ENCODE data around the gene ABCB9. TPM values are rescaled to one million over a fixed set of nuclear protein-coding genes. Genes with fewer than 3 reads are reported as not detected.

Gene ABCB9
- total RNA-seq, 6 donors from 2014 or later, result 2.1 to 9.9 (median 4.3) TPM

GRCh38 chr12:122902854-122903692 lies 63.2 kb downstream of the ABCB9 start:
- ATAC-seq (ENCODE audit: low FRiP score in 2 of 2), result no peak
- WGBS, 2 donors, result 34 to 35% methylated on average over 10 of the region's 10 CpGs

GRCh38 chr12:122899887-122900286 lies 66.4 kb downstream of the ABCB9 start:
- H3K9me3 ChIP-seq, result no peaks in the 10 kb centered on the region
- 88 to 89% methylated on average over 6 of the region's 6 CpGs for WGBS, 2 donors
- DNase-seq (no peak), ATAC-seq (ENCODE audit: low FRiP score in 2 of 2) (no peak)
- H3K27me3 ChIP-seq, result no peaks in the 10 kb centered on the region
- H3K27ac ChIP-seq, result no peak overlapping the region
- TF ChIP-seq EP300 (IDR thresholded peaks at IDR 0.05) (no peak), CTCF (IDR thresholded peaks at IDR 0.05) (no peak), POLR2AphosphoS5 (IDR thresholded peaks at IDR 0.05) (no peak), POLR2A (IDR thresholded peaks at IDR 0.05) (no peak)
- peaks cover 7 to 21% (median 11%) of the 10 kb centered on the region in 4 donors for H3K4me1 ChIP-seq
- no peaks in the 10 kb centered on the region for H3K36me3 ChIP-seq
- H3K4me3 ChIP-seq, result no peak overlapping the region

More at GRCh38 chr12:122902854-122903692, 63.2 kb downstream of the ABCB9 start:
- no peaks in the 10 kb centered on the region for H3K36me3 ChIP-seq
- TF ChIP-seq CTCF (IDR thresholded peaks at IDR 0.05), result no peak
- no peak for TF ChIP-seq POLR2A (IDR thresholded peaks at IDR 0.05)
- TF ChIP-seq POLR2AphosphoS5 (IDR thresholded peaks at IDR 0.05), result no peak
- no peak for TF ChIP-seq EP300 (IDR thresholded peaks at IDR 0.05)
- peaks cover 7 to 17% (median 9%) of the 10 kb centered on the region in 4 donors for H3K4me1 ChIP-seq
- H3K27ac ChIP-seq, result no peak overlapping the region
- no peaks in the 10 kb centered on the region for H3K27me3 ChIP-seq
- DNase-seq, result no peak
- H3K4me3 ChIP-seq, result no peak overlapping the region
- H3K9me3 ChIP-seq, result no peaks in the 10 kb centered on the region

- 93 to 98% methylated on average over 4 to 7 of the region's 7 CpGs for WGBS, 2 donors
- H3K4me1 ChIP-seq, result peaks cover 28 to 42% (median 40%) of the 10 kb centered on the region in 4 donors
- ATAC-seq (ENCODE audit: low FRiP score in 2 of 2) (no peak), DNase-seq (no peak)
- H3K27ac ChIP-seq, result peak overlapping the region; percentile 95 to 98 (median 98)
- no peak overlapping the region for H3K4me3 ChIP-seq
- H3K9me3 ChIP-seq, result no peaks in the 10 kb centered on the region
- H3K36me3 ChIP-seq, result no peaks in the 10 kb centered on the region
- no peaks in the 10 kb centered on the region for H3K27me3 ChIP-seq
- TF ChIP-seq CTCF (IDR thresholded peaks at IDR 0.05), result no peak
- TF ChIP-seq EP300 (IDR thresholded peaks at IDR 0.05), result no peak
- TF ChIP-seq POLR2AphosphoS5 (IDR thresholded peaks at IDR 0.05), result no peak
- TF ChIP-seq POLR2A (IDR thresholded peaks at IDR 0.05), result no peak
Measured at GRCh38 chr12:122896662-122897061, 69.6 kb downstream of the ABCB9 start.

GRCh38 chr12:122895704-122896636 lies 70.3 kb downstream of the ABCB9 start, which contains the start of gene VPS37B:
Gene VPS37B (minus strand): TSS chr12:122896124. CDS start chr12:122896062, 62 bp downstream.
- H3K9me3 ChIP-seq, result no peaks in the 10 kb centered on the region
- DNase-seq (peak; percentile 74 to 98), ATAC-seq (ENCODE audit: low FRiP score in 2 of 2) (peak; percentile 71 to 92)
- peak within 1 kb of the TSS; percentile 68 to 92 (median 88) for H3K4me3 ChIP-seq
- peaks cover 35 to 49% (median 47%) of the 10 kb centered on the region in 4 donors for H3K4me1 ChIP-seq
- peak in 2 of 4 donors; percentile 82 to 88 for TF ChIP-seq EP300 (IDR thresholded peaks at IDR 0.05)
- peak in 3 of 4 donors; percentile 96 to 98 (median 98) for TF ChIP-seq POLR2A (IDR thresholded peaks at IDR 0.05)
- peak; percentile 98 to 99 for TF ChIP-seq POLR2AphosphoS5 (IDR thresholded peaks at IDR 0.05)
- peak in 4 of 6 experiments; percentile 30 to 61 (median 55) for TF ChIP-seq CTCF (IDR thresholded peaks at IDR 0.05)
- no peaks in the 10 kb centered on the region for H3K36me3 ChIP-seq
- H3K27me3 ChIP-seq, result no peaks in the 10 kb centered on the region
- peak within 1 kb of the TSS; percentile 95 to 98 (median 98) for H3K27ac ChIP-seq
- WGBS, 2 donors, result 7 to 12% methylated on average over 55 to 58 of the region's 81 CpGs

All from upper lobe of left lung (tissue), 6 donors.